Loucy (cell line): ENCODE results near the gene TUBGCP4.

ENCODE experiments used
- H2AFZ ChIP-seq: fragments of 200-600 bp; sonication (generic); 2 replicates; pipeline ENCODE4 v1.6.0; 2016; ENCODE audit warnings: antibody characterized with exemption, mild to moderate bottlenecking, low read length, moderate library complexity
- H3F3A ChIP-seq: fragments of 200-600 bp; 2 replicates; pipeline ENCODE4 v1.6.0; 2016; ENCODE audit warnings: antibody characterized with exemption, low read depth, mild to moderate bottlenecking
- H3K27me3 ChIP-seq: fragments of 200-600 bp; sonication (generic); 2 replicates; pipeline ENCODE4 v1.6.1; 2014; ENCODE audit warnings: low read length, mild to moderate bottlenecking; ENCODE audit not compliant: insufficient read depth, poor library complexity, severe bottlenecking
- H3K36me3 ChIP-seq: fragments of 200-600 bp; sonication (generic); 2 replicates; pipeline ENCODE4 v1.6.1; 2016; ENCODE audit warnings: low read length; ENCODE audit not compliant: insufficient read depth
- H3K4me1 ChIP-seq: fragments of 200-600 bp; sonication (generic); 2 replicates; pipeline ENCODE4 v1.5.1; 2014; ENCODE audit warnings: low read length, mild to moderate bottlenecking; ENCODE audit not compliant: insufficient read depth, poor library complexity, severe bottlenecking
- H3K4me2 ChIP-seq: fragments of 200-600 bp; sonication (generic); 2 replicates; pipeline ENCODE4 v1.6.0; 2014; ENCODE audit warnings: antibody characterized with exemption, low read length, low read depth, mild to moderate bottlenecking; ENCODE audit not compliant: poor library complexity, severe bottlenecking
- H3K4me3 ChIP-seq: fragments of 200-600 bp; sonication (generic); 2 replicates; pipeline ENCODE4 v1.5.1; 2014; ENCODE audit warnings: low read length, mild to moderate bottlenecking, mixed read lengths; ENCODE audit not compliant: poor library complexity, severe bottlenecking
- H3K79me2 ChIP-seq: fragments of 200-600 bp; sonication (generic); 2 replicates; pipeline ENCODE4 v1.6.1; 2014; ENCODE audit warnings: low read length; ENCODE audit not compliant: insufficient read depth
- H3K9ac ChIP-seq: fragments of 200-600 bp; sonication (generic); 2 replicates; pipeline ENCODE4 v1.6.0; 2014; ENCODE audit warnings: mild to moderate bottlenecking, low read depth, low read length, moderate library complexity; ENCODE audit not compliant: poor library complexity, severe bottlenecking
- H3K9me2 ChIP-seq: fragments of 200-600 bp; sonication (generic); replicated peaks from 2 replicates; pipeline ENCODE4 v1.6.1; 2016; ENCODE audit warnings: low read depth, low read length, mixed read lengths
- H3K9me3 ChIP-seq: fragments of 200-600 bp; sonication (generic); 2 replicates; pipeline ENCODE4 v1.6.1; 2014; ENCODE audit warnings: mild to moderate bottlenecking, antibody characterized with exemption, low read length, low read depth; ENCODE audit not compliant: insufficient read depth
- H4K20me1 ChIP-seq: fragments of 200-600 bp; sonication (generic); 2 replicates; pipeline ENCODE4 v1.6.0; 2014; ENCODE audit warnings: antibody characterized with exemption, low read length, mild to moderate bottlenecking; ENCODE audit not compliant: insufficient read depth, poor library complexity, severe bottlenecking
- EZH2phosphoT487 ChIP-seq: fragments of 200-600 bp; IDR thresholded peaks from 2 replicates; pipeline ENCODE4 v1.6.1; 2018; ENCODE audit warnings: antibody characterized with exemption, mild to moderate bottlenecking, moderate library complexity, borderline replicate concordance
- TF ChIP-seq, protein P1 (sequence below): fragments of 200-600 bp; sonication (generic); conservative IDR thresholded peaks from 2 replicates; pipeline ENCODE4 v1.5.1; 2014; ENCODE audit warnings: mild to moderate bottlenecking, antibody characterized with exemption, low read length

TUBGCP4 gene

DNA sequence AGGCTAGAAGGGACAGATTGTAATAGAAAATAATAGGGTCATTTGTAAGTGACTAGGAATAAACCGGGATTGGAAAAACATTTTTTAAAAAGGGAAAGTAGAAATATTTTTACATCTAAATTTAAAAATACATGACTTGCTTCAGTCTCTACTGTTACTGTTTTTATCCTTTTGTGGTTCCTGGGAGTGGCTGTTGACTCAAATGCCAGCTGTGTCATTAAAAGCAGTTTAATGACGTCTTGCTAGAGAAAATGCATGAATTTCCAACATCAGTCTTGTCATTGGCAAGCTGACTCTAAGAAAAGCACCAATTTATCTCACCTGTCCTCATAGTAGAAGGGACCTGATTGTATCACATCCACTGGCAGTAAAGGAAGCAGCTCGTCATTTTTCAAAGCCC is 23.8 kb upstream of the TUBGCP4 start:
- Histone ChIP-seq H4K20me1 (no peaks in the 10 kb centered on the region), H3F3A (no peaks in the 10 kb centered on the region), H3K4me1 (no peaks in the 10 kb centered on the region), H2AFZ (no peak overlapping the region), H3K36me3 (peaks cover 20% of the 10 kb centered on the region; the same call in 1 of the 2 replicates), H3K79me2 (no peaks in the 10 kb centered on the region), H3K4me2 (no peak overlapping the region), H3K4me3 (no peak overlapping the region), H3K9me2 (no peaks in the 10 kb centered on the region), H3K9ac (no peak overlapping the region), H3K9me3 (no peaks in the 10 kb centered on the region), H3K27me3 (no peaks in the 10 kb centered on the region)
- no peak for TF ChIP-seq EZH2phosphoT487
- TF ChIP-seq, protein P1, sequence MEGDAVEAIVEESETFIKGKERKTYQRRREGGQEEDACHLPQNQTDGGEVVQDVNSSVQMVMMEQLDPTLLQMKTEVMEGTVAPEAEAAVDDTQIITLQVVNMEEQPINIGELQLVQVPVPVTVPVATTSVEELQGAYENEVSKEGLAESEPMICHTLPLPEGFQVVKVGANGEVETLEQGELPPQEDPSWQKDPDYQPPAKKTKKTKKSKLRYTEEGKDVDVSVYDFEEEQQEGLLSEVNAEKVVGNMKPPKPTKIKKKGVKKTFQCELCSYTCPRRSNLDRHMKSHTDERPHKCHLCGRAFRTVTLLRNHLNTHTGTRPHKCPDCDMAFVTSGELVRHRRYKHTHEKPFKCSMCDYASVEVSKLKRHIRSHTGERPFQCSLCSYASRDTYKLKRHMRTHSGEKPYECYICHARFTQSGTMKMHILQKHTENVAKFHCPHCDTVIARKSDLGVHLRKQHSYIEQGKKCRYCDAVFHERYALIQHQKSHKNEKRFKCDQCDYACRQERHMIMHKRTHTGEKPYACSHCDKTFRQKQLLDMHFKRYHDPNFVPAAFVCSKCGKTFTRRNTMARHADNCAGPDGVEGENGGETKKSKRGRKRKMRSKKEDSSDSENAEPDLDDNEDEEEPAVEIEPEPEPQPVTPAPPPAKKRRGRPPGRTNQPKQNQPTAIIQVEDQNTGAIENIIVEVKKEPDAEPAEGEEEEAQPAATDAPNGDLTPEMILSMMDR, result no peak

DNA sequence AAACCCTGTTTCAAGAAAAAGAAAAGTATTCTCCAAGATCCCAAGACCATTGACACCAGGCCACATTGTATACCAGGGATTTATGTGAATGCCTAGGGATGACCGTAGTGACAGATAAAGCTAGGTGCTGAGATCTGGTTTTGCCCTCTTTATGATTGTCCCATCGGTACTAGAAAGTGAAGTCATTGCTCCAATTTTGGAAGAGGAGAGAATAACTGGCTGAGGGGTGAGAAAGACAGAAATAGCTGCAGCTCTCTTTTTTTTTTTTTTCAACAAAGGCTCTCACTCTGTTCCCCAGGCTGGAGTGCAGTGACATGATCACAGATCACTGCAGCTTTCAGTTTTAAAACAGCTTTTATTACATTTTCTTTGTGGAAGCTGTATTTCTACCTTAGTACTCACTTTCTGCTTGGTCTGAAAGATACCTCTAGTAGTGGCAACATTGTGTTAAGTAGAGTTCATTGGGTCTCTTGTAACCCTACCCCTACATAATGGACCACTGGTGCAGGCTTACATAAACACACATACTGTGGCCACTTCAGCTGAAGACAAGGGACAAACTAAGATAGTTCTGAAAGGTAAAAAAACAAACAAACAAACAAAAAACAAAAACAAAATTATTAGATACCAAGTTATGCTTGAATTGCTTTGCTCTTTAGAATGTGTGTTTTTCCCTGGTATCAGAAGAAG is 18.1 kb upstream of the TUBGCP4 start:
- no peaks in the 10 kb centered on the region for H3K9me3 ChIP-seq
- H3K36me3 ChIP-seq, result peaks cover 21% of the 10 kb centered on the region; the same call in 1 of the 2 replicates
- no peaks in the 10 kb centered on the region for H3K79me2 ChIP-seq
- TF ChIP-seq, protein P1, result no peak
- no peak for TF ChIP-seq EZH2phosphoT487
- no peak overlapping the region for H3K4me3 ChIP-seq
- H3F3A ChIP-seq, result no peaks in the 10 kb centered on the region
- H3K9me2 ChIP-seq, result no peaks in the 10 kb centered on the region
- H3K4me1 ChIP-seq, result no peaks in the 10 kb centered on the region
- H2AFZ ChIP-seq, result no peak overlapping the region
- H3K27me3 ChIP-seq, result no peaks in the 10 kb centered on the region
- H4K20me1 ChIP-seq, result no peaks in the 10 kb centered on the region
- no peak overlapping the region for H3K9ac ChIP-seq
- no peak overlapping the region for H3K4me2 ChIP-seq

DNA sequence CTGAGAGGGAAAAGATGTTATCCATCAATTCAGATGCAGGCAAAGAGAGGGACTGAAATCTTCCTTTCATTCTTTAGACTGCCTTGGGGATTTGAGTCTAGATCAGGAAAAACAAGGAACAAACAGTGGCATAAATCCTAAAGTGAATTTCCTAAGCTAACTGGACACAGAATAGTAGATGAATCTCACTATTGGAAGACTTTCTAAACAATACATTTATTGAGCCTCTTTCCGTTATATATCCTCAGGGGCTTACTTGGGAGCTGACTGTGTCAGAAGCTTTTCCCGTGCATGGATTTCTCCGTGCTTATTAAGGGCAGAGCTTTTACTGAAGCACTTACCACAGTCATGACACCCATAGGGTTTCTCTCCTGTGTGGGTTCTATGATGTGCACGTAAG is 10.1 kb upstream of the TUBGCP4 start:
- H4K20me1 ChIP-seq, result no peaks in the 10 kb centered on the region
- H3K9me2 ChIP-seq, result no peaks in the 10 kb centered on the region
- H3K36me3 ChIP-seq, result peaks cover 37% of the 10 kb centered on the region
- no peak overlapping the region for H3K9ac ChIP-seq
- no peaks in the 10 kb centered on the region for H3F3A ChIP-seq
- TF ChIP-seq, protein P1, result no peak
- TF ChIP-seq EZH2phosphoT487, result no peak
- peaks cover 16% of the 10 kb centered on the region for H3K4me1 ChIP-seq
- H3K4me2 ChIP-seq, result no peak overlapping the region
- peaks cover 21% of the 10 kb centered on the region for H3K9me3 ChIP-seq
- H3K4me3 ChIP-seq, result no peak overlapping the region
- H3K79me2 ChIP-seq, result peaks cover 10% of the 10 kb centered on the region; the same call in 1 of the 2 replicates
- H3K27me3 ChIP-seq, result peaks cover 6% of the 10 kb centered on the region
- H2AFZ ChIP-seq, result no peak overlapping the region
